HCT116 (cell line): ENCODE results near the gene COL9A3. TPM values are rescaled to one million over a fixed set of nuclear protein-coding genes. Genes with fewer than 3 reads are reported as not detected.
A peak's percentile ranks its signal among the peaks of the same experiment; 100 is the strongest.

ENCODE experiments used
- ATAC-seq: fragments of 200-7000 bp; cut with Tn5 transposase; 2 replicates; pipeline ENCODE4 v1.9.1; 2020; ENCODE audit warnings: mild to moderate bottlenecking, moderate library complexity
- BruUV-seq: library from RNA; stranded (reverse); fragments of 400-500 nt; replicated peaks from 2 replicates; lab custom pipeline; 2021; lab: Mats Ljungman, UMichigan
- CTCF ChIA-PET: fragments of 300-600 bp; sonication (Branson Sonifier 250); formaldehyde crosslinking; loops from one replicate; lab custom pipeline; 2021; ENCODE audit warnings: antibody characterized with exemption; lab: Charles Lee
- POLR2A ChIA-PET: fragments of 300-600, 350-600 bp; sonication (Branson Sonifier 250); formaldehyde crosslinking; loops from one replicate; lab custom pipeline; 2021; ENCODE audit warnings: antibody characterized with exemption; lab: Charles Lee
- RAD21 ChIA-PET, 2 experiments: fragments of 300-600 bp; sonication (Branson Sonifier 250); formaldehyde crosslinking; loops; one replicate each; lab custom pipeline; 2023; ENCODE audit warnings: low total read pairs in 2 of 2; ENCODE audit not compliant: uncharacterized antibody in 2 of 2, unreplicated experiment in 2 of 2, low non-redundant PET in 1 of 2; lab: Charles Lee
- DNase-seq: peaks from one replicate; pipeline ENCODE4 v3.0.0-alpha.2; 2010; ENCODE audit warnings: low read depth, low spot score
- H2AFZ ChIP-seq: fragments of 200-600 bp; shearing (Covaris generic), sonication (generic); 2 replicates; pipeline ENCODE4 v1.6.1; 2017; ENCODE audit warnings: low read depth, mixed run types, mixed read lengths, antibody characterized with exemption, low read length; ENCODE audit not compliant: poor library complexity, severe bottlenecking
- H3K27ac ChIP-seq: 2 replicates; pipeline ENCODE4 v1.5.1; 2012; ENCODE audit warnings: low read depth, low read length
- H3K27me3 ChIP-seq: fragments of 200-600 bp; sonication (generic); 2 replicates; pipeline ENCODE4 v1.6.1; 2016; ENCODE audit warnings: mixed run types, low read length, mixed read lengths; ENCODE audit not compliant: insufficient read depth
- H3K36me3 ChIP-seq, 2 experiments: fragments of 200-500 bp in 1 of 2; fragments of 200-600 bp in 1 of 2; sonication (Bioruptor generic) in 1 of 2; sonication (generic) in 1 of 2; 2 replicates each; pipeline versions ENCODE4 v1.5.1 to v1.6.1; 2014 to 2016; ENCODE audit warnings: low read length in 2 of 2, inconsistent platforms in 1 of 2, mixed read lengths in 1 of 2, mixed run types in 1 of 2; ENCODE audit not compliant: insufficient read depth in 2 of 2, control insufficient read depth in 1 of 2
- H3K4me1 ChIP-seq, 2 experiments: fragments of 200-600 bp in 1 of 2; sonication (generic) in 1 of 2; 2 replicates each; pipeline versions ENCODE4 v1.5.1 to v1.6.1; 2012 to 2017; ENCODE audit warnings: low read length in 2 of 2, inconsistent platforms in 1 of 2, mild to moderate bottlenecking in 1 of 2, mixed read lengths in 1 of 2, mixed run types in 1 of 2, moderate library complexity in 1 of 2; ENCODE audit not compliant: insufficient read depth in 2 of 2, control insufficient read depth in 1 of 2
- H3K4me2 ChIP-seq: fragments of 200-600 bp; sonication (generic); 2 replicates; pipeline ENCODE4 v1.6.1; 2017; ENCODE audit warnings: mixed run types, low read length, mixed read lengths
- H3K4me3 ChIP-seq, 2 experiments: fragments of 200-600 bp in 1 of 2; sonication (generic) in 1 of 2; replicated peaks in 1 of 2; 2 replicates each; pipeline ENCODE4 v1.5.1; 2011 to 2016; ENCODE audit warnings: low read length in 2 of 2, control low read depth in 1 of 2, low read depth in 1 of 2, mild to moderate bottlenecking in 1 of 2, mixed read lengths in 1 of 2, mixed run types in 1 of 2
- H3K79me2 ChIP-seq: fragments of 200-600 bp; sonication (generic); 2 replicates; pipeline ENCODE4 v1.6.1; 2017; ENCODE audit warnings: mild to moderate bottlenecking, mixed run types, low read length, moderate library complexity, mixed read lengths; ENCODE audit not compliant: insufficient read depth
- H3K9ac ChIP-seq: fragments of 200-600 bp; sonication (generic); 2 replicates; pipeline ENCODE4 v1.6.1; 2016; ENCODE audit warnings: low read length, mixed read lengths
- H3K9me2 ChIP-seq: fragments of 200-600 bp; sonication (generic), shearing (Covaris generic); 2 replicates; pipeline ENCODE4 v1.6.1; 2017; ENCODE audit warnings: mixed run types, mild to moderate bottlenecking, moderate library complexity; ENCODE audit not compliant: insufficient read depth
- H3K9me3 ChIP-seq, 2 experiments: fragments of 200-500 bp in 1 of 2; fragments of 200-600 bp in 1 of 2; sonication (Bioruptor generic) in 1 of 2; sonication (generic) in 1 of 2; 2 replicates each; pipeline ENCODE4 v1.6.1; 2014 to 2017; ENCODE audit warnings: low read length in 2 of 2, mixed read lengths in 2 of 2, inconsistent platforms in 1 of 2, low read depth in 1 of 2, mild to moderate bottlenecking in 1 of 2, mixed run types in 1 of 2, moderate library complexity in 1 of 2; ENCODE audit not compliant: control insufficient read depth in 1 of 2, insufficient read depth in 1 of 2
- H4K20me1 ChIP-seq: fragments of 200-600 bp; sonication (generic), shearing (Covaris generic); 2 replicates; pipeline ENCODE4 v1.6.1; 2017; ENCODE audit warnings: mixed run types, mild to moderate bottlenecking, moderate library complexity; ENCODE audit not compliant: insufficient read depth
- CTCF ChIP-seq, 3 experiments: fragments of 200-600 bp in 1 of 3; sonication (generic) in 1 of 3; IDR thresholded peaks in 2 of 3; conservative IDR thresholded peaks in 1 of 3; 2 replicates each; pipeline ENCODE4 v1.5.1; 2012 to 2017; ENCODE audit warnings: low read depth in 2 of 3, low read length in 2 of 3, antibody characterized with exemption in 1 of 3, borderline replicate concordance in 1 of 3, control low read depth in 1 of 3, mild to moderate bottlenecking in 1 of 3, mixed read lengths in 1 of 3, mixed run types in 1 of 3, moderate library complexity in 1 of 3; ENCODE audit not compliant: insufficient read depth in 1 of 3
- YY1 ChIP-seq: IDR thresholded peaks from 2 replicates; pipeline ENCODE4 v1.6.1; 2011; ENCODE audit warnings: low read length, low read depth, moderate library complexity, mild to moderate bottlenecking; ENCODE audit not compliant: insufficient replicate concordance; ENCODE audit errors: extremely low read depth
- ZFX ChIP-seq: fragments of 450-650 bp; IDR thresholded peaks from 2 replicates; pipeline ENCODE4 v1.6.1; 2017
- intact Hi-C: fragments of 100-400 bp; cut with micrococcal nuclease; formaldehyde crosslinking; loops from 2 replicates; pipeline ENCODE4 v1.10.0; 2022
- total RNA-seq: library from RNA; stranded (reverse); gene quantifications from one replicate; pipeline ENCODE4 v1.2.1, GENCODE V29; 2021; ENCODE audit not compliant: unreplicated experiment

The COL9A3 gene
- total RNA-seq, 1 experiment from 2014 or later = 29.7 TPM

- H3K4me3 ChIP-seq = no peak overlapping the region
- ChIA-PET RAD21 (interaction anchor here (0.6 to 1.0 kb wide), 5 partner anchors 9 to 546 kb away, joined by 3 to 8 read pairs (median 3); no protein-coding TSS in a partner anchor), POLR2A (interaction anchor here (0.6 to 1.4 kb wide), 4 partner anchors 13 to 52 kb away, joined by 3 to 4 read pairs (median 4); partner anchors contain the start of gene TCFL5), CTCF (interaction anchor here (0.6 to 1.8 kb wide), 18 partner anchors 9 to 248 kb away, joined by 3 to 9 read pairs (median 4); partner anchors contain the start of genes MRGBP and TCFL5)
- H3K27ac ChIP-seq = peak overlapping the region; percentile 51
- H3K4me2 ChIP-seq = peak overlapping the region; percentile 38
- peak overlapping the region; percentile 32 for H3K9ac ChIP-seq
- no peaks in the 10 kb centered on the region for H3K9me3 ChIP-seq
- peaks cover 52 to 58% of the 10 kb centered on the region in 2 experiments for H3K4me1 ChIP-seq
- H3K79me2 ChIP-seq = no peaks in the 10 kb centered on the region
- ATAC-seq (peak; percentile 80), DNase-seq (peak; percentile 85)
- no peaks in the 10 kb centered on the region for H4K20me1 ChIP-seq
- no peaks in the 10 kb centered on the region for H3K27me3 ChIP-seq
- no peaks in the 10 kb centered on the region for H3K9me2 ChIP-seq
- TF ChIP-seq YY1 (peak; percentile 48), ZFX (no peak), CTCF (IDR thresholded peaks at IDR 0.05 in 2 of 3, conservative IDR thresholded peaks at IDR 0.05 in 1 of 3; ENCODE audit: borderline replicate concordance in 1 of 3, insufficient read depth in 1 of 3, low read depth in 2 of 3, low read length in 2 of 3) (peak in 2 of 3 experiments; percentile 60 to 77; a peak in 4 of 6 replicates)
- intact Hi-C loops = loop anchor here (2.0 kb wide), 1 partner anchor 186 kb away; no protein-coding TSS in a partner anchor
- H3K36me3 ChIP-seq = no peaks in the 10 kb centered on the region
- no TSS peak for BruUV-seq
- no peak overlapping the region for H2AFZ ChIP-seq
Observed at GRCh38 chr20:62822788-62823651, 6.2 kb downstream of the COL9A3 start.
